WTC11 (cell line): ENCODE data around the gene TTI1. TPM values are rescaled to one million over a fixed set of nuclear protein-coding genes. Genes with fewer than 3 reads are reported as not detected.

Source experiments
- ATAC-seq: fragments of 200-7000 bp; cut with Tn5 transposase; 2 replicates; pipeline ENCODE4 v1.10.0; 2021; ENCODE audit warnings: mild to moderate bottlenecking, moderate library complexity
- CTCF ChIA-PET: fragments of 300-600 bp; sonication (Branson Sonifier 250); formaldehyde crosslinking; loops from one replicate; lab custom pipeline; 2021; ENCODE audit warnings: antibody characterized with exemption; lab: Charles Lee
- POLR2A ChIA-PET: fragments of 350-600 bp; sonication (Branson Sonifier 250); formaldehyde crosslinking; loops from one replicate; lab custom pipeline; 2021; ENCODE audit warnings: antibody characterized with exemption; lab: Charles Lee
- DNase-seq: peaks from one replicate; pipeline ENCODE4 v3.0.0; 2021; ENCODE audit warnings: low spot score
- H3K27ac Mint-ChIP-seq: 2 replicates; pipeline ENCODE4 v1.8.0; 2021; ENCODE audit warnings: mixed read lengths
- H3K27me3 Mint-ChIP-seq: 2 replicates; pipeline ENCODE4 v1.8.0; 2021; ENCODE audit warnings: low read depth, mild to moderate bottlenecking, moderate library complexity, mixed read lengths
- H3K36me3 Mint-ChIP-seq: 2 replicates; pipeline ENCODE4 v1.8.0; 2021; ENCODE audit warnings: mixed read lengths
- H3K4me1 Mint-ChIP-seq: 2 replicates; pipeline ENCODE4 v1.8.0; 2022; ENCODE audit warnings: mixed read lengths
- H3K4me3 Mint-ChIP-seq: 2 replicates; pipeline ENCODE4 v1.8.0; 2021; ENCODE audit warnings: mild to moderate bottlenecking, moderate library complexity, mixed read lengths
- H3K9me3 Mint-ChIP-seq: 2 replicates; pipeline ENCODE4 v1.8.0; 2021; ENCODE audit warnings: mixed read lengths
- ATF1 ChIP-seq: sonication (generic); formaldehyde crosslinking; IDR thresholded peaks from 2 replicates; pipeline ENCODE4 v1.8.1; 2023; ENCODE audit warnings: mild to moderate bottlenecking, moderate library complexity, missing genetic modification reagents
- CBFB ChIP-seq: sonication (generic); formaldehyde crosslinking; IDR thresholded peaks from 2 replicates; pipeline ENCODE4 v1.8.1; 2022; ENCODE audit warnings: mild to moderate bottlenecking, low read depth, missing genetic modification reagents
- CTCF ChIP-seq: fragments of 200-600 bp; IDR thresholded peaks from 2 replicates; pipeline ENCODE4 v1.8.0; 2022; ENCODE audit warnings: antibody characterized with exemption
- EMX1 ChIP-seq: fragments of 250-450 bp; sonication (Bioruptor Pico); IDR thresholded peaks from 2 replicates; pipeline ENCODE4 v1.8.0; 2021; ENCODE audit warnings: mild to moderate bottlenecking
- FOXK1 ChIP-seq: sonication (generic); formaldehyde crosslinking; IDR thresholded peaks from 2 replicates; pipeline ENCODE4 v1.8.0; 2022; ENCODE audit warnings: mild to moderate bottlenecking, moderate library complexity, missing genetic modification reagents
- GABPB1 ChIP-seq: sonication (generic); formaldehyde crosslinking; IDR thresholded peaks from 2 replicates; pipeline ENCODE4 v1.8.1; 2023; ENCODE audit warnings: mild to moderate bottlenecking, missing genetic modification reagents
- GRHL2 ChIP-seq: fragments of 250-450 bp; sonication (Bioruptor Pico); IDR thresholded peaks from 2 replicates; pipeline ENCODE4 v1.8.0; 2022; ENCODE audit warnings: mild to moderate bottlenecking, moderate library complexity; ENCODE audit not compliant: insufficient replicate concordance, severe bottlenecking
- GTF2I ChIP-seq: fragments of 250-450 bp; sonication (Bioruptor Pico); conservative IDR thresholded peaks from 2 replicates; pipeline ENCODE4 v1.4.0; 2021; ENCODE audit warnings: mild to moderate bottlenecking
- JAZF1 ChIP-seq: fragments of 250-450 bp; sonication (Bioruptor Pico); IDR thresholded peaks from 2 replicates; pipeline ENCODE4 v1.9.0; 2021; ENCODE audit warnings: moderate library complexity, mild to moderate bottlenecking, inconsistent platforms
- NFATC4 ChIP-seq: fragments of 250-450 bp; sonication (Bioruptor Pico); IDR thresholded peaks from 2 replicates; pipeline ENCODE4 v1.9.0; 2021; ENCODE audit warnings: mild to moderate bottlenecking
- NR2C2 ChIP-seq: sonication (generic); formaldehyde crosslinking; IDR thresholded peaks from 2 replicates; pipeline ENCODE4 v1.8.0; 2022; ENCODE audit warnings: mild to moderate bottlenecking, missing genetic modification reagents
- RORB ChIP-seq: fragments of 250-450 bp; sonication (Bioruptor Pico); IDR thresholded peaks from 2 replicates; pipeline ENCODE4 v1.9.0; 2021; ENCODE audit warnings: mild to moderate bottlenecking
- ZNF263 ChIP-seq: sonication (generic); formaldehyde crosslinking; IDR thresholded peaks from 2 replicates; pipeline ENCODE4 v1.8.1; 2022; ENCODE audit warnings: low read depth, mild to moderate bottlenecking, moderate library complexity, missing genetic modification reagents
- ZNF281 ChIP-seq: sonication (generic); formaldehyde crosslinking; IDR thresholded peaks from 2 replicates; pipeline ENCODE4 v1.8.0; 2023; ENCODE audit warnings: mild to moderate bottlenecking, missing genetic modification reagents
- ZNF416 ChIP-seq: fragments of 250-450 bp; sonication (Bioruptor Pico); IDR thresholded peaks from 2 replicates; pipeline ENCODE4 v1.9.0; 2021; ENCODE audit warnings: mild to moderate bottlenecking, inconsistent platforms
- total RNA-seq: library from RNA; stranded (reverse); gene quantifications from 3 replicates; pipeline ENCODE4 v1.2.3, GENCODE V29; 2021
- TF ChIP-seq, protein P1 (sequence below): sonication (generic); formaldehyde crosslinking; IDR thresholded peaks from 2 replicates; pipeline ENCODE4 v1.8.0; 2022; ENCODE audit warnings: mild to moderate bottlenecking, missing genetic modification reagents
- TF ChIP-seq, protein P2 (sequence below): sonication (generic); formaldehyde crosslinking; IDR thresholded peaks from 2 replicates; pipeline ENCODE4 v1.8.1; 2023; ENCODE audit warnings: mild to moderate bottlenecking, missing genetic modification reagents, moderate library complexity
- TF ChIP-seq, protein P3 (sequence below): sonication (generic); formaldehyde crosslinking; IDR thresholded peaks from 2 replicates; pipeline ENCODE4 v1.8.0; 2022; ENCODE audit warnings: mild to moderate bottlenecking, missing genetic modification reagents
- TF ChIP-seq, protein P4 (sequence below): sonication (generic); formaldehyde crosslinking; conservative IDR thresholded peaks from 2 replicates; pipeline ENCODE4 v1.8.1; 2023; ENCODE audit warnings: mild to moderate bottlenecking, low read depth, missing genetic modification reagents, moderate library complexity
- TF ChIP-seq, protein P5 (sequence below): sonication (generic); formaldehyde crosslinking; IDR thresholded peaks from 2 replicates; pipeline ENCODE4 v1.8.0; 2023; ENCODE audit warnings: missing genetic modification reagents

The TTI1 gene
- total RNA-seq, 1 experiment from 2014 or later = 43.5 TPM

DNA sequence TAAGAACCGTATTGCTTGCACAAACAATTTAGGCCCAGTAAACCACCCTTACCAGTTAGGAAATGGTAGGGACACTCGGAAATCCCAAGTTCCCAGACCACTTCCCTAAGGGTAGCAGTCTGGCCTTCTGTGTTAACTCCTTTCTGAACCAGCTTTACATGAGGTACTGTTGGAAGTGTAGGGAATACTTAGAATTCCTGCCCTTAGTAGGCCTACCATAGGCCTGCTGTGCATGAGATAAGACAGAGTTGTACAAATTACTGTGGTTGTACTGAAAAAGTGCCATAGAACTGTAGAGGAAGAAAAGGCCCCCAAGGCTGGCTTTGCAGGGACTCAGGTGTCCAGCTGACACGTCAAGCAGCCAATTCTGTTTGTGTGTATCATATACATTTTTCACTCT lies 11.4 kb upstream of the TTI1 start:
- ChIA-PET POLR2A (interaction anchor here (1.5 kb wide), 1 partner anchor 11 kb away, joined by 6 read pairs; the partner anchor contains the start of genes RPRD1B and TTI1), CTCF (interaction anchor here (0.6 to 1.4 kb wide), 3 partner anchors 12 to 247 kb away, joined by 3 to 14 read pairs (median 3); no protein-coding TSS in a partner anchor)
- no peak overlapping the region for H3K4me3 Mint-ChIP-seq
- TF ChIP-seq GRHL2 (no peak), GTF2I (CRISPR knock-in tag) (no peak), CTCF (no peak), CBFB (CRISPR knock-in tag) (no peak)
- TF ChIP-seq, protein P1, sequence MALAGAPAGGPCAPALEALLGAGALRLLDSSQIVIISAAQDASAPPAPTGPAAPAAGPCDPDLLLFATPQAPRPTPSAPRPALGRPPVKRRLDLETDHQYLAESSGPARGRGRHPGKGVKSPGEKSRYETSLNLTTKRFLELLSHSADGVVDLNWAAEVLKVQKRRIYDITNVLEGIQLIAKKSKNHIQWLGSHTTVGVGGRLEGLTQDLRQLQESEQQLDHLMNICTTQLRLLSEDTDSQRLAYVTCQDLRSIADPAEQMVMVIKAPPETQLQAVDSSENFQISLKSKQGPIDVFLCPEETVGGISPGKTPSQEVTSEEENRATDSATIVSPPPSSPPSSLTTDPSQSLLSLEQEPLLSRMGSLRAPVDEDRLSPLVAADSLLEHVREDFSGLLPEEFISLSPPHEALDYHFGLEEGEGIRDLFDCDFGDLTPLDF = no peak
- H3K27ac Mint-ChIP-seq = no peak overlapping the region
- peaks cover 41% of the 10 kb centered on the region for H3K36me3 Mint-ChIP-seq
- H3K4me1 Mint-ChIP-seq = peaks cover 19% of the 10 kb centered on the region
- no peak for ATAC-seq
- H3K27me3 Mint-ChIP-seq = no peaks in the 10 kb centered on the region
- DNase-seq = no peak
- H3K9me3 Mint-ChIP-seq = no peaks in the 10 kb centered on the region

- Mint-ChIP-seq H3K4me1 (peaks cover 18% of the 10 kb centered on the region), H3K27ac (peak overlapping the region; percentile 17; the same call in 1 of the 2 replicates), H3K9me3 (no peaks in the 10 kb centered on the region), H3K27me3 (no peaks in the 10 kb centered on the region), H3K4me3 (no peak overlapping the region), H3K36me3 (peaks cover 38% of the 10 kb centered on the region)
- ChIA-PET CTCF (interaction anchor here (0.7 to 2.0 kb wide), 4 partner anchors 11 to 30 kb away, joined by 3 to 14 read pairs (median 4); no protein-coding TSS in a partner anchor), POLR2A (interaction anchor here (1.5 kb wide), 1 partner anchor 10 kb away, joined by 6 read pairs; the partner anchor contains the start of genes RPRD1B and TTI1)
- TF ChIP-seq ZNF263 (no peak), JAZF1 (CRISPR knock-in tag) (no peak), EMX1 (CRISPR knock-in tag) (no peak), ATF1 (CRISPR knock-in tag) (no peak), ZNF416 (CRISPR knock-in tag) (no peak), NFATC4 (CRISPR knock-in tag) (no peak), NR2C2 (CRISPR knock-in tag) (no peak), ZNF281 (CRISPR knock-in tag) (no peak)
- no peak for DNase-seq
- ATAC-seq = no peak
Observed at GRCh38 chr20:38043512-38044300, 10.4 kb upstream of the TTI1 start.

- DNase-seq (no peak), ATAC-seq (no peak)
- no peak overlapping the region for H3K27ac Mint-ChIP-seq
- H3K9me3 Mint-ChIP-seq = no peaks in the 10 kb centered on the region
- H3K36me3 Mint-ChIP-seq = peaks cover 50% of the 10 kb centered on the region
- ChIA-PET CTCF (no interaction called here), POLR2A (no interaction called here)
- H3K4me3 Mint-ChIP-seq = no peak overlapping the region
- H3K27me3 Mint-ChIP-seq = no peaks in the 10 kb centered on the region
- peaks cover 7% of the 10 kb centered on the region for H3K4me1 Mint-ChIP-seq
- TF ChIP-seq, protein P2, sequence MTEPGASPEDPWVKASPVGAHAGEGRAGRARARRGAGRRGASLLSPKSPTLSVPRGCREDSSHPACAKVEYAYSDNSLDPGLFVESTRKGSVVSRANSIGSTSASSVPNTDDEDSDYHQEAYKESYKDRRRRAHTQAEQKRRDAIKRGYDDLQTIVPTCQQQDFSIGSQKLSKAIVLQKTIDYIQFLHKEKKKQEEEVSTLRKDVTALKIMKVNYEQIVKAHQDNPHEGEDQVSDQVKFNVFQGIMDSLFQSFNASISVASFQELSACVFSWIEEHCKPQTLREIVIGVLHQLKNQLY (CRISPR knock-in tag) = no peak
- TF ChIP-seq, protein P3, sequence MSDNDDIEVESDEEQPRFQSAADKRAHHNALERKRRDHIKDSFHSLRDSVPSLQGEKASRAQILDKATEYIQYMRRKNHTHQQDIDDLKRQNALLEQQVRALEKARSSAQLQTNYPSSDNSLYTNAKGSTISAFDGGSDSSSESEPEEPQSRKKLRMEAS = no peak
- TF ChIP-seq, protein P4, sequence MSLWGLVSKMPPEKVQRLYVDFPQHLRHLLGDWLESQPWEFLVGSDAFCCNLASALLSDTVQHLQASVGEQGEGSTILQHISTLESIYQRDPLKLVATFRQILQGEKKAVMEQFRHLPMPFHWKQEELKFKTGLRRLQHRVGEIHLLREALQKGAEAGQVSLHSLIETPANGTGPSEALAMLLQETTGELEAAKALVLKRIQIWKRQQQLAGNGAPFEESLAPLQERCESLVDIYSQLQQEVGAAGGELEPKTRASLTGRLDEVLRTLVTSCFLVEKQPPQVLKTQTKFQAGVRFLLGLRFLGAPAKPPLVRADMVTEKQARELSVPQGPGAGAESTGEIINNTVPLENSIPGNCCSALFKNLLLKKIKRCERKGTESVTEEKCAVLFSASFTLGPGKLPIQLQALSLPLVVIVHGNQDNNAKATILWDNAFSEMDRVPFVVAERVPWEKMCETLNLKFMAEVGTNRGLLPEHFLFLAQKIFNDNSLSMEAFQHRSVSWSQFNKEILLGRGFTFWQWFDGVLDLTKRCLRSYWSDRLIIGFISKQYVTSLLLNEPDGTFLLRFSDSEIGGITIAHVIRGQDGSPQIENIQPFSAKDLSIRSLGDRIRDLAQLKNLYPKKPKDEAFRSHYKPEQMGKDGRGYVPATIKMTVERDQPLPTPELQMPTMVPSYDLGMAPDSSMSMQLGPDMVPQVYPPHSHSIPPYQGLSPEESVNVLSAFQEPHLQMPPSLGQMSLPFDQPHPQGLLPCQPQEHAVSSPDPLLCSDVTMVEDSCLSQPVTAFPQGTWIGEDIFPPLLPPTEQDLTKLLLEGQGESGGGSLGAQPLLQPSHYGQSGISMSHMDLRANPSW (CRISPR knock-in tag) = no peak
- TF ChIP-seq, protein P5, sequence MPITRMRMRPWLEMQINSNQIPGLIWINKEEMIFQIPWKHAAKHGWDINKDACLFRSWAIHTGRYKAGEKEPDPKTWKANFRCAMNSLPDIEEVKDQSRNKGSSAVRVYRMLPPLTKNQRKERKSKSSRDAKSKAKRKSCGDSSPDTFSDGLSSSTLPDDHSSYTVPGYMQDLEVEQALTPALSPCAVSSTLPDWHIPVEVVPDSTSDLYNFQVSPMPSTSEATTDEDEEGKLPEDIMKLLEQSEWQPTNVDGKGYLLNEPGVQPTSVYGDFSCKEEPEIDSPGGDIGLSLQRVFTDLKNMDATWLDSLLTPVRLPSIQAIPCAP (CRISPR knock-in tag) = no peak
- TF ChIP-seq GABPB1 (CRISPR knock-in tag) (no peak), FOXK1 (CRISPR knock-in tag) (no peak), RORB (CRISPR knock-in tag) (no peak)
- TF ChIP-seq, protein P1 = no peak
Observed at GRCh38 chr20:38040276-38040675, 7.0 kb upstream of the TTI1 start.
